GM19238 (cell line): ENCODE measurements around the gene ATF6.

ENCODE experiments used
- DNase-seq: peaks from one replicate; pipeline ENCODE4 v3.0.0; 2011; ENCODE audit warnings: low spot score; ENCODE audit not compliant: insufficient read length

The ATF6 gene

DNA sequence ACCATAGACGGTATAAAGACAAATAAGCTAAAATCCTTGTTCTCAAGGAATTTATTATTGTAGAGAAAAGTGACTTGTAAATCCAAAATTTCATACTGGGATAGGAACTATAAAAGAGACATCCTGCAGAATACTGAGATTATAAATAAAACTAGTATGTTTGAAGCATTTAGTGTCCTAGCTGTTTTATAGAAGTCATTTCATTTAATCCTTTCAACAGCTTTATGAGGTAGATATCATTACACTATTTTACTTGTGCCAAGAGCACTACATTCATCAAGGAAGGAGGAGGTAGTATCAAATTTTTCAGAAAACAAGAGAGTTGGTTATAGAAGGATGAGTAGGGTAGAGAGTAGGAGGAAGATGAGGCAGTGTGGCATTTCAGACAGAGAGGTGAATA is 119.6 kb downstream of the ATF6 start:
- DNase-seq = no peak

DNA sequence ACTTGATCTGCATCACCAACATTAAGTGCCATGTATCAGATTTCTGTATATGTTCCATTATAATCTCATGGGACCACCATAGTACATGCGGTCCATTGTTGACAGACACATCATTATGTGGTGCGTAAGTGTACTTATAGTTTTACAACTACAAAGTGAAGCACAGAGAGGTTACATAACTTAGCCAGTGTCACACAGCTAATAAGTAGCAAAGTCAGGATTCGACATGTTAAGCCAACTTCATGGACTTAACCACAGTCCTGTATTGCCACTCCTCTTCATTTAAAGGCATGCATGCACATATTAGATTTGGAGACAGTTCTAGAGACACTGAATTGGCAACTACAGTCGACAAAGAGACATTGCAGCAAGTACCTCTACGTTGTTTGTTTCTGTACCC is 120.5 kb downstream of the ATF6 start:
- DNase-seq = no peak

DNA sequence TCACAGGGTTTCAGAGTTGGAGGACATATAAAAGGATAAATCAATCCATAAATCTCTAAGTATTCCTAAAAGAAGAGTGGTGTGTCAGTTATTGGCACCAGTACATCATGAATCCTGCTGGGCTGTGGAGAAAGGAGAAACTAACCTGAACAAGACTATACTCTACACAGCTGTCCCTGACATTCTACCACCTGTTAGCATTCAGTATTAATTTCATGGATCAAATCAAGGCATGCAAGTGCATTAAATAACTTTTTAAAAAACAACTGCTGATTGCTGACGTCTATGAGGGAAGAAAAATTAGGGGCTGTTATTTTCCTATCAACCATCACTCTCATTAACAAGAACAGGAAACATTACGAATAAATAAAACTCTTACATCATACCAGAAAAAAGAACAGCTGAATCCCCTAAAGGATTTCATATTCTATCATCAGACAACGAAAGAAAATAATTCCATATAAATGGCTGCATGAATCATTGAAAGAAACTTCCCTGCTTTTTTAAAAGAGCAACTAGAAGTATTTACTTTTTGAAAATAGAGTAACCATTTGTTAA is 121.7 kb downstream of the ATF6 start:
- DNase-seq = no peak

DNA sequence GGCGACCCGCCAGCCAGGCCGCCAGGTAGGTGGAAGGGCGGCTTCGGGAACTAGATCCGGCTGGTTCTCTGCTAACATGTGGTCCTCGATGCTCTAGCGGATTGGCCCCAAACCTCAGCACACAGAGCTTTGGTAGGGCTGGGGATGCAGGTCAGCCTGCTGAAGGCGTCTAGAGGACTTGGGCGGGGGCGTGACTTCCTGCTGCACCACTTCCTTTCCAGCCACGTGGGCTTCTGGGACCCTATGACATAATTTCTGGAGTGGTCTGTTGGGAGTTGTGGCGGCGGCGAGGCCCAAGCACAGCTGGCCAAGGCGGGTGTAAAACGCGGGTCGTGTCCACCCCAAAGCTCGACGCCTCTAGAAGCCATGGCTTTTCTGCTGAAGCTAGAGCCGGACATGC is 124.5 kb downstream of the ATF6 start:
- DNase-seq = no peak

DNA sequence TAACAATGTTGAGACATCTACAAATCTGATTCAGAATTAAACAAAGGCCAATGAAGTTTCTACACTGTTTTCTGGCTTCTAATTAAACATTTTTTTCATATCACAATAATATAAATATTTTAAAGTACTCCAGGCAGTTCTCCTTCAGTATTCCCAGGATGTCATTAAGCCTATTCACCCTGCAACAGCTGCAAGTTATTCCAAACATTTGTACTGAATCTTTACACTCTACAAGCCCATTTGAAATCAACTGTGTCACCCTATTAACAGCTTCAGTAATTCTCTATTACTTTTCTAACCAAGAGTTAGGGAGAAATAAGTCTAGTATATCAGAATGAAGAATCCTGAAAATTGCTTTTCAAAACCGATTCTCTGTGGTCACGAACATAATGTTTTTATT is 133.0 kb downstream of the ATF6 start:
- no peak for DNase-seq

DNA sequence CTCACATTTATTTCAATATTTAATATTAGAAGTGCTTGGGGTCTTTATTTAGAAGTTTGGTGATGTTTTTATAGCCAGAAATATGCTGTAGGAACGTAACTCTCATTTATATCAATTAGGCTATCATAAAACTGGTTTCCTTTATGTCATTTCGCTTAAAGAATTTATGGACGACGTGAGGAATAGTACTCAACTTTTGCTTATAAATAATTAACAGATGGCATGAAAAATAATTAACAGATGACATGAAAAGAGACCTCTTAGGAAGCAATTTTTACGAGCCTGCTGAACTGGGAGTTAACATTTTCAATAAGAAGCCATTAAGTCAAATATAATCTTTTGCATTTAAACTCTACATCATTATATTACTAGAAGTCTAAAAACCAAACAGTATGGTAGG is 134.0 kb downstream of the ATF6 start:
- no peak for DNase-seq

DNA sequence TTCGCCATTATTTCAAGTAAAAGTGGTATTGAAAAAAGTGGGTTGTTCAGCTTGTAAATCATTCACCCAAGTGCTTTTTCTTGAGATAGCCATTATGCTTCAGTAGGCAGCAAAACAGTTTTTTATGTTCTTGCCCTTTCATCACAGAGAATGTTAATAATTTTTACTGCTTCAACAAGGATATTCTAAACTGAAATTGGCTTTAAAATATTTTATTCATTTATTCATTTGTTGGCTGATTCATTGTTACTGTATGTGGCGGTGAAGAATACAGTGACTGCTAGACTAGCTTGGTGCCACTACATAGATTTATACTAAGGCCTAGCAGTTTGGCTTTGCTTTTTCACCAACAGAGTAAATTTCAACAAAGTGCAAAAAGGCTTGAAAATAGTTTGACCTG is 136.1 kb downstream of the ATF6 start:
- DNase-seq = no peak

DNA sequence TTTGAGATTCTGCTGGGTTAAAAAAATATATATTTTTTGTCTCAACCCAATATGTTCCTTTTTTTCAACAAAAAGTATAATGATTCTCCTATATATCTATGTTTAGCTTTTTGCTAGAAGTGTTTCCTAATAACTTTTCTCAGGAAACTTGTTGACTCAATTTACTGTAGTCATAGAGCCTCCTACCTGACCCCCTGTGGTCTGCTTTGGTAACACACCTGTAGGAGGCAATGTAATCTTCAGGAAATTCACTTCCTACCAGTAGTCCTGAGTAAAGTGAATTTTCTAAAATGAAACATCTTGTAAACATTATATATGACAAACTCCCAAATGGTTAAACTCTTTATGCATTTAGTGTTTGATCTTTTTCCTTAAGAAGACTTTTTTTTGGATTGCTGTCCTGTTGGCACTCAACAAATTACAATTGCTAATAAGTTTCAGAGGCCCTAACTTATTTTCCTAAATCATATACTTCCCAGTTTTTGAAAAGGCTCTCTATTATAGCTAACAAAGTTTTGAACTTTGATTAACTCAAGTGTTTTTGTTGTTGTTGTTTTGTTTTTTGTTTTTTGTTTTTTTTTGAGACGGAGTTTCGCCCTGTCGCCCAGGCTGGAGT is 139.3 kb downstream of the ATF6 start:
- no peak for DNase-seq

DNA sequence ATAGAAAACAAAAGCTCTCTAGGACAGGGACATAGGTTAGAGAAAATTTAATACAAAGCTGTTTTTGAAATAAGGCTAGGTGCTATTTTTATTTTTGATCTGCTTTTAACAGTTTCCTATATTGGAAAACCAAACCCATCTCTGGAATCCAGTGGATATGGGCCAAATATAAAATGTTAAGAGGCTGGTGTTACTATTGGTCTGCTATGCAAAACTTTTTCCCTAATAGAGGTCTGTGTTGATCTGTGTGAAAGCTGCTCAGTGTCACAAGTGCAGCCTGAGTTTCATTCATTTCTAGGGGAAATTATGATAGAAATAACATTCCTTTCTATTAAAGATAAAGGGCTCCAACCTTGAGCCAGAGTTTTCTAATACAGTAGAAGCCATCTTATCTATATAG is 141.1 kb downstream of the ATF6 start:
- no peak for DNase-seq

DNA sequence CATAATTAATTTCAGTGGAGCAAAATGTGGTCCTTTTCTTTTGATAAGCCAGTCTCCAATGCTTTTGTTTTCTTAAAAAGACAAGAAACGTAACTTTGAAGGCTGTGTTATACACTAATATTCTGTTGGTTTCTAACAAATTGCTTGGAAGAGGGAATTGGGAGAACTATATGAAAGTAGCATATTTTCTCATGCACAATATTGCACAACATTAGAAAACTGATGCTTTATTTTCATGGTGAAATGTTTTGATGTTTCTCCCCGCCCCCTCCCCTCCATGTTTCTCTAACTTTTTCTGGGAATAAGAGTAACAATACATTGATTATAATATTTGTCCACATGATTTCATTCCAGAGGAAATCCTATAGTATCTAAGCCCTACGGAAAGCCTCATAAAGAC is 142.1 kb downstream of the ATF6 start:
- no peak for DNase-seq

DNA sequence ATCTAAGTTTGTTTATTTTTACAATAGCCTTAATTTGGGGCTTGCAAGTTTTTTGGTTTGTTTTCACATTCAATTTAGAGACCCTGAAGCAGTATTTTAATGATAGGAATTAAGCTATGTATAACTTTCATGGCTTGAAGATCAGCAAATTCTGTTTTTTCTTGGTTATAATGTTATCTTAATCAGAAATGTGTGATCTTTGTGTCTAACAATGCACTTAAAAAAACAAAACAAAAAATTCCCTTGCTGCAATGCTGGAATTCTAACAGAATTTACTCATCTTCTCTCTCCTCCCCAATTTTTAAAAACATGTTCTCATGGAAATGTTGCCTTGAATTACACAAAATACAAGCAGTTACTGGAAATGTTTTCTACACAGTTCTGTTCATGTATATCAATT is 144.5 kb downstream of the ATF6 start:
- no peak for DNase-seq

DNA sequence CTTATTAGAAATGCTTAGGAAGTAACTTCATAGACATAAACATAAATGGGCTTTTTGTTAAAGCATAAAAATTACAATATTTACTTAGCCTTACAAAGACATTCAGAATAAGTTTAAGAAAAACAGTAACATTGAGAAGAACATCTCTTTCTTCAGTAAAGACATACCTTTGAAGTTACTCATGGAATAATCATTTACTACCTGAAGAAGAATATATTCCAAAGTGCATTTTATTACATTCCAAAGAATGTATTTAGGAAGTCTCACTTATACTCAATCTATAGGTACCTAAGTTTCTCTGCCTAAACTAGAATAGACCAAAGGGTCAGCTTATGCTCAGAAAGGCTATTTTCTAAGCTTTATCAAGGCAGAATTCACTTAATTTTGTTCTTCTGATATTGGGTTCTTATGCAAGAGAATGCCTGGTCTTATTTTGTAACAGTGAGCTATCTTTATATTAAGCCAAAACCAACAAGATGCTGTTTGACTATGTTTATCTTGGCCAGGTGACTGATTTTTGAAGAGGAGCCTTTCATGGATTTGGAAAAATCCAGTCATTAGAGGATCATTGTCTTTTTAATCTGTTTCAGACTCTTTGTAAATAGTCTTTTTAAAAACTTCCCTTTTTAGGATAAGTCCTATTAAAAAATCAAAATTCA is 147.5 kb downstream of the ATF6 start:
- no peak for DNase-seq

DNA sequence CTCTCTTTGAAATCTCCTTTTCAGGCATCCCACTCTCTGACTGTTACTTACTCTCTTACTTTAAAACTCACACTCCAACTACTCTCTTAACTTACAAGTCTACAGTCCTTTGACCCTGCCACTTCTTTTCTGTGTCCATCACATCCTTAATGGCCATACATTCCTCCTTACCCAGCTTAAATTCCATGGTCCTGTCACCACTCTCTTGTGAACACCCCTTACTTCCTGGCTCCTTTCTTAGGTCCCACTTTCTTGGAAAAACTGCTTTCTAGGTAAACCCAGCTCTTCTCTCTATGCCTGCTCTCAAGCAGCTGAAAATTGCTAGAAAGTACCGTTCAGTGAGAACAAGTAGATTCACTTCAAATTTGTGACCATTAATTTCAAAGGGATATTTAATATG is 148.5 kb downstream of the ATF6 start:
- DNase-seq = no peak

DNA sequence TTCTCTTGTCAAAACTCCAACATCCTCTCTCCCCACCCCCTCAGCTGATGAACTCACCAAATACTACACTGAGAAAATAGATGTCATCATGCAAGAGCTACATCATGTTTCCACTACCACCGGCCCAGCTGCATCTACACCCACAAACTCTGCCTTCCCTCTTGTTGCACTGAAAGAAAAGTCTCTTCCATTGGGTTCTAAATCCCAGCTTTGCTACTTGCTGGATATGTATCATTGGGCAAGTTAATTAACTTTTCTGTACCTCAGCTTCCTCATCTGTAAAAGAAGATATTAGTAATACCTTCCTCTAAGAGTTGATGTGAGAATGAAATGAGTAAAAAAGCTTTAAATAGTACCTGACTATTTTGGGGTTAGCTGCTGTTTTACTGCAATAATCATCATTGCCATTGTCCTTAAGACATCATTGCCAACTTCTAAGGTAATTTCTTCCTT is 149.0 kb downstream of the ATF6 start:
- no peak for DNase-seq

DNA sequence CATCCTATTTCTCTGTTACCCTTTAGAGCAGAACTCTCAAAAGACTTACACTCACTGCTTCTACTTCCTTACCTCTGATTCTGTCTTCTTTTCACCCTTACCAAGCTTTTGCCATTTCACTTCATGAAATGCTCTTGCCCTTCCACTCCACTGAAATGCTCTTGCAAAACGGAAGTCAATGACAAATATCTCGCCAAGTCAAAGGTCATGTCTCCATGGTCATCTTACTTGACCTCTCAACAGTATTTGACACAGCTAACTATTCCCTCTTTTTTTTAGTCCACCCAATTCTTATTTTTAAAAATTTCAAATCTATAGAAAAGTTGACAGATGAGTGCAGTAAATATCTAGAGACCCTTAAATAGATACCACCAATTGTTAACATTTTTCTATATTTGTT is 149.9 kb downstream of the ATF6 start:
- no peak for DNase-seq

DNA sequence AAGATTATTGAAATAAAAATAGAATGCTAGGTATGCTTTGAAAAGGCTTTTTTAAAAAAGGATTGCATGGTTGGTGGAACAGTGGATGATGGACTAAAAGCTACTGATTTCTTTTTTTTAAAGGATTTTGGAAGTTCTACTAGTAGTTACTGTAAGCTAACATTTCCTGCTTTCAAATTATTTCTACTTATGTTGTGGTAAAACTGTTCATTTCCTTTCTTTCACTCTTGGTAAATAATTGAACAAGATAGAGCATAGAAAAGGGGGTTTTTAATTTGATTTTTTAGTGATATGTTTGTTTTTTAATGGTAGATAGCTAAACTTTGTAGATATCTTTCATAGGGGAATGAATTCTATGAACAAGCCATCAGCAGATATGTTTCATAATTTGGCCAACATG is 153.1 kb downstream of the ATF6 start:
- no peak for DNase-seq

DNA sequence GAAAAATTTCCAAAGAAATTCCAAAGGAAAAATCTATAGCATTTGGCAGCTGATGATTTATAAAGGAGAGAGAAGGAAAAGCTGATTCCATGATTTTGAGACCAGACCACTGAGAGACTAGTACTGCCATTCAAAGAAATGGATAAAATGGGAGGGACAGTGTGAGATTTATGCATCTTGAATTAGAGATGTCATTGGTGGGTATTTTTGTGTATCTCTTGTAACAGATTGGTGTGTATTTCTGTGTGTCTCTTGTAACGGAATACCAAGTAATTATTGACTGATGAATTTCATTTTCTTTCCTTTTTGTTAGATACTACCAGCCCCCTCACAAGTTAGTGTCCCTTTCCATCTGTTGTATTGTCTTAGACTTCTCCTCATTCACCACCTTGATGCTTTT is 155.4 kb downstream of the ATF6 start:
- DNase-seq = no peak

DNA sequence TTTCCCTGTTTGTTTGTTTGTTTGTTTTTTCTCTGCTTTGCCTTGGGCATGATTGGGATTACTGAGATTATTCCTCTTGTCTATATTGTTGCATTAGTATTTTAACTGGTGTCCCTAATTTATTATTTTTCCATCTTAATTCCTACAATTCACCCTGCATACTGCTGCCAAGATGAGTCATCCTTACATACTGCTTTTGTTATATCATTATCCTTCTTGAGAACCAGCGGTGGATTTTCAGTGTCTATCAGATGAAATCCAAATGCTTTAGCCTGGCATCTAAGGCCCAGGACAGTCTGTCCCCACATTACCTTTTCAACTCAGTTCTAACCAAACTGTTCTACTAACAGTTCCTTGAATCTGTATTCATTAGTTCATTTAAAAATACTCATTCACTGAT is 155.9 kb downstream of the ATF6 start:
- no peak for DNase-seq

DNA sequence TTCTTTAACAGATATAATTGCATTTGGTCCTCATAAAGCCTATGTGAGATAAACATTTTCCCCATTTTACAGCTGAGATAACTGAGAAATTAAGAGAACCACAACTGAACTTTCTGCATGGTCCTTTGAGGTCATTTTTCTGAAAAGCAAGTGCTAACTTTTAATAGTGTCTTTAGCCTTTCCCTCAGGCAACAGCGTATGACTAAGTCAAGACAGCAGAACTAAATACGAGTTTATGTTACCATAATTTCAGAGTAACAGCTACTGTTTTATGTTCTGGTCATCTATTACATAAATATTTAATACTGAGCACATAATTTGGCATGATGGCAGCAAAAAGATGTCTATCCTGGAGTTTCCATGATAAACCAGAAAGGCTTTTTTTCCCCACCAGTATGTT is 161.9 kb downstream of the ATF6 start:
- DNase-seq = no peak

DNA sequence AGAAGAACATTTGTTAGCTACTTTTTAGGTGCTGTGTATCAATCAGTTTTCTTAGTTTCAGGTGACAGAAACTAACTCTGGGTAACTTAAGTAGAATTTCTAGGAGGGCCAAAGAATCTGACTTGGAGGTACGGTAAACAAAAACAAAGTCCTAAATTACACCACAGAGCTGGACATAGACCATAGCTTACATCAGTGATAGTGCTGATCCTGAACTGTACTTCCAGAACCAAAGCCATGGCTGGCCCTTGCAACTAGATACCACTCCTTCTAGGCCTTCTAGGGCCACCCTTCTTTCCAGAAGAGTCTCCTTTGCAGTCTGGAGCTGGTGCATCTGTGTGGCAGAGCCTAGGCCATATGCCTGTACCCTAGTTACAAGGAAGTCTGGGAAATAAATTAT is 163.0 kb downstream of the ATF6 start:
- DNase-seq = no peak

DNA sequence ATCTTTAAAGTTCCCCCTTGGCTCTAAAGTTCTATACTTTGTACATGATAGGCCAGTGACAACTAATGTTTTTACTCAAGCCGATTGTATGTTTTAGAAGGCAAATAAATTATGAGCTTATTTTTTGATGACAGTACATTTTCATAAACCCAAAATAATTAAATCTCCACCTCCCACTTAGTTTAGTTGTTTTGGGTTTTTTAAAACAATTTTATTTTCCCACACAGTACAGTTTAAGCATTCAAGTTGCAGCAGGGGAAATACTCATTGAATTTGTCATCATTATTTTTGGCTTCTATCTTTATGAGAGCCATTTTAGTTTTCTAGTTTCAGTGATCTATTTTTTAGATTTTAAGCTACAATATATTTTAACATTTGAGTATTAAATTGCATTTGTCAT is 163.9 kb downstream of the ATF6 start:
- no peak for DNase-seq

DNA sequence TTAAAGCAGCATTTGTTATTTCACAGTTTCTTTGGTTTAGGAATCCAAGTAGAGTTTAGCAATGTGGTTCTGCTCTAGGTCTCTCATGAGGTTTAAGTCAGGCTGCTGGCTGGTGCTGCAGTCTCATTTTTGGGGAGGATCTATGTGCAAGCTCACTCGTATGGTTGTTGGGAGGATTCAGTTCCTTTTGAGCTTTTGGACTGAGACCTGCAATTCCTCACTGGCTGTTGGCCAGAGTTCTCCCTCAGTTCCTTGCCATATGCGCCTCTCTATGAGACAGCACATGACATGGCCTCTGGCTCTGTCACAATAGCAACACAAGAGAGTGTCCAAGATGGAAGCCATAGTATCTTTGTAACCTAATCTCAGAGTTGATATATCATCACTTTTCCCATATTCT is 166.5 kb downstream of the ATF6 start:
- no peak for DNase-seq
